ENCODE data around the gene TMEM238L. TPM values are rescaled to one million over a fixed set of nuclear protein-coding genes. Genes with fewer than 3 reads are reported as not detected.

Gene TMEM238L
- total RNA-seq, 6 experiments from 2014 or later: not detected

GRCh38 chr17:10775058-10775457 lies 28.8 kb downstream of the TMEM238L start:
- no peak for TF ChIP-seq CTCF (IDR thresholded peaks at IDR 0.05)
- Mint-ChIP-seq H3K9me3 (peaks cover 17% of the 10 kb centered on the region), H3K36me3 (ENCODE audit: low read depth) (no peaks in the 10 kb centered on the region), H3K4me3 (no peak overlapping the region), H3K27ac (no peak overlapping the region), H3K27me3 (ENCODE audit: insufficient read depth) (peaks cover 7% of the 10 kb centered on the region; the same call in 1 of the 2 replicates), H3K4me1 (ENCODE audit: low read depth) (no peaks in the 10 kb centered on the region)
- DNase-seq: no peak

GRCh38 chr17:10773391-10773790 lies 30.5 kb downstream of the TMEM238L start:
- TF ChIP-seq CTCF (IDR thresholded peaks at IDR 0.05): no peak
- H3K9me3 Mint-ChIP-seq: peaks cover 17% of the 10 kb centered on the region
- no peak overlapping the region for H3K27ac Mint-ChIP-seq
- H3K4me3 Mint-ChIP-seq: no peak overlapping the region
- H3K4me1 Mint-ChIP-seq (ENCODE audit: low read depth): no peaks in the 10 kb centered on the region
- peaks cover 7% of the 10 kb centered on the region; the same call in 1 of the 2 replicates for H3K27me3 Mint-ChIP-seq (ENCODE audit: insufficient read depth)
- no peaks in the 10 kb centered on the region for H3K36me3 Mint-ChIP-seq (ENCODE audit: low read depth)
- DNase-seq: no peak

GRCh38 chr17:10772425-10773380 lies 31.2 kb downstream of the TMEM238L start:
- Mint-ChIP-seq H3K27ac (no peak overlapping the region), H3K9me3 (peaks cover 17% of the 10 kb centered on the region), H3K27me3 (ENCODE audit: insufficient read depth) (peaks cover 7% of the 10 kb centered on the region; the same call in 1 of the 2 replicates), H3K4me1 (ENCODE audit: low read depth) (no peaks in the 10 kb centered on the region), H3K36me3 (ENCODE audit: low read depth) (no peaks in the 10 kb centered on the region), H3K4me3 (no peak overlapping the region)
- peak; percentile 83 for TF ChIP-seq CTCF (IDR thresholded peaks at IDR 0.05)
- DNase-seq: no peak

- no peak for DNase-seq
- H3K9me3 Mint-ChIP-seq: peaks cover 18% of the 10 kb centered on the region
- H3K27me3 Mint-ChIP-seq (ENCODE audit: insufficient read depth): peaks cover 9% of the 10 kb centered on the region; the same call in 1 of the 2 replicates
- no peaks in the 10 kb centered on the region for H3K4me1 Mint-ChIP-seq (ENCODE audit: low read depth)
- no peak overlapping the region for H3K4me3 Mint-ChIP-seq
- H3K27ac Mint-ChIP-seq: no peak overlapping the region
- no peaks in the 10 kb centered on the region for H3K36me3 Mint-ChIP-seq (ENCODE audit: low read depth)
- TF ChIP-seq CTCF (IDR thresholded peaks at IDR 0.05): no peak
Observed at GRCh38 chr17:10771148-10771547, 32.8 kb downstream of the TMEM238L start.

GRCh38 chr17:10769840-10770239 lies 34.1 kb downstream of the TMEM238L start:
- no peak for TF ChIP-seq CTCF (IDR thresholded peaks at IDR 0.05)
- H3K4me1 Mint-ChIP-seq (ENCODE audit: low read depth): no peaks in the 10 kb centered on the region
- H3K4me3 Mint-ChIP-seq: no peak overlapping the region
- no peak overlapping the region for H3K27ac Mint-ChIP-seq
- H3K9me3 Mint-ChIP-seq: peaks cover 14% of the 10 kb centered on the region
- H3K27me3 Mint-ChIP-seq (ENCODE audit: insufficient read depth): peaks cover 9% of the 10 kb centered on the region; the same call in 1 of the 2 replicates
- H3K36me3 Mint-ChIP-seq (ENCODE audit: low read depth): no peaks in the 10 kb centered on the region
- no peak for DNase-seq
